GM12892 (cell line): ENCODE data around the gene ZP4.

Source experiments
- POLR2A ChIP-seq: IDR thresholded peaks from 2 replicates; pipeline ENCODE4 v1.6.1; 2011; ENCODE audit warnings: low read depth, low read length, control low read depth
- POLR2AphosphoS5 ChIP-seq: IDR thresholded peaks from 2 replicates; pipeline ENCODE4 v1.6.1; 2011; ENCODE audit warnings: low read depth, low read length, control low read depth
- TAF1 ChIP-seq: IDR thresholded peaks from 2 replicates; pipeline ENCODE4 v1.6.1; 2011; ENCODE audit warnings: low read depth, mild to moderate bottlenecking, control low read depth, low read length, borderline replicate concordance

DNA sequence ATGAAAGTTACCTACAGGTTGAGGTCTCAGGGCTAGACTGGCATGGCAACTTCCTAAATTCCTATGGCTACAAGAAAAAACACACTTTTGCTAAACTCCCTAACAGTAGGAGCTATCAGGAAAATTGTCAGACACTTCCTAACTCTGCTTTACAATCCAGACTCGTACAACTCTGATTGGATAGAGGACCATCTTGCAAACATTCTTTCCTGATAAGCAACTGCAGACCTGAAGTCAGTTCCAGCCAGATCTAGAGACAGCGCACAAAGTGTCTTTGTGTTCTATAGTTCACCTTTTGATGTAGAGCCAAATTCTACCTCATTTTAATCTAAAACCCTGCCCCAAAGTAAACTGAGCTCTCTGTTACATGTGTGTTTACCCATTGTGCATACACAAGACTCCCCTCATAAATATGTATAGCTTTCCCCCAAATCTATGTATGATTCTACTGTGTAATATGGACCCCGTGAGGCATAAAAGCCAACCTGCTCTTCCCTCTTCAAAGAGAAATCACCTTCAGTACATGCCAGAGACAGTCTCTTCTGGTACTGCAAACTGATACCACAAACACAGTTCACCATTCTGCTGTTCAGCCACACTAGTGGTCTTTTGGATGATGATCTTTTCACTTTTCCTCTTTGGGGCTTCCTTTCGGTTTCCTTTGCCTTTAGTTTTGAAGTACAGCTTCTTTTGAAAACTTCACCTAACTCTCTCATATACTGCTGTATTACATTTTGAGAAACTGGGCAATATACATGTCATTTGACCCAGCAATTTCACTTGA, 21.7 kb downstream of the ZP4 start:
- TF ChIP-seq POLR2AphosphoS5 (no peak), POLR2A (no peak), TAF1 (no peak)
